ENCODE data around the gene DAPK1. TPM values are rescaled to one million over a fixed set of nuclear protein-coding genes. Genes with fewer than 3 reads are reported as not detected.

DAPK1 gene
- total RNA-seq, 2 donors from 2014 or later = 39.1 to 40.6 TPM

DNA sequence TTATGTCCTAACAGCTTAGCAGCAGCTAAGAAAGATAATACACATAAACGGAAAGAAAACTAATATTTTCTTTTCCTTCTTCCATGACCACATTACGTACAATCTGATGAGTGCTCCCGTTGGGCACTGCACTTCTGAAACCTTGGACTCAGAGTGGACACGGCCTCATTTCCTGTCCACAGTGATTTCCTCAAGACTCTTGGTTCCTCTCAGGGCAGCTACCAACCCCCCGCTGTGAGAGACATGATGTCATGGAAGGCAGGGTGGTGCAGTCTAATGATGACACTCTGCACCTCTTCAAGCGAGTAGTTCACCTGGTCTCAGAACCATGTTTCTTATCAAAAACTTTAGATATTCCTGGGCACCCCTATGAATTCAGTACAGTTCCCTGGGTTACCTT is 159.5 kb downstream of the DAPK1 start:
- no peak for TF ChIP-seq CTCF (IDR thresholded peaks at IDR 0.05)
- no peak overlapping the region for H3K4me3 ChIP-seq
- no peak overlapping the region for H3K27ac ChIP-seq
- ATAC-seq (ENCODE audit: insufficient number of reproducible peaks, low FRiP score, low read depth) = no peak
- no peaks in the 10 kb centered on the region for H3K36me3 ChIP-seq
- no peaks in the 10 kb centered on the region for H3K9me3 ChIP-seq
- DNase-seq (ENCODE audit: low spot score) = no peak
- no peaks in the 10 kb centered on the region for H3K4me1 ChIP-seq (ENCODE audit: control insufficient read depth in 1 of 2, low read depth in 2 of 2)
- H3K27me3 ChIP-seq (replicated peaks; ENCODE audit: insufficient read depth) = no peaks in the 10 kb centered on the region

GRCh38 chr9:87657893-87658292 is 160.2 kb downstream of the DAPK1 start:
- H3K27me3 ChIP-seq (replicated peaks; ENCODE audit: insufficient read depth) = no peaks in the 10 kb centered on the region
- no peak overlapping the region for H3K4me3 ChIP-seq

DNA sequence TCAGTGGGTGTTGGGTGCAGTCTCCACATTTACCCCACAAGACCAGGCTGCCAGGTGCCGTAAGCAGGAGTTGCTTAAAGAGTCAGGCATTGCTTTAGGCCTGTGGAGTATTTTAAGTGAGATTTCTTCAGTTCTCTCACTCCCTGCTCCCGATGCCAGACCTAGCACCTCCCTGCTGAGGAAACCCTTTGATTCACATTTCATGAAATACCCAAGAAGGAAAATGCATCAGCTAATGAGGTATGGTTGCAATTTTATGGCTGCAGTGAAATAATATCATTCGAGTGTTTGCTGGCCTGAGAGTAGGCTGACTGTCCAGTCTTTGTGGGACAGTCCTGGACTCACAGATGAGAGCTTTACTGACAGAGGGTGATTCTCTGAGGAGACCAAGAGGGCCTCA is 160.8 kb downstream of the DAPK1 start:
- no peaks in the 10 kb centered on the region for H3K36me3 ChIP-seq
- no peak for DNase-seq (ENCODE audit: low spot score)
- no peak for ATAC-seq (ENCODE audit: insufficient number of reproducible peaks, low FRiP score, low read depth)
- H3K4me3 ChIP-seq = no peak overlapping the region
- no peaks in the 10 kb centered on the region for H3K27me3 ChIP-seq (replicated peaks; ENCODE audit: insufficient read depth)
- no peak overlapping the region for H3K27ac ChIP-seq
- H3K9me3 ChIP-seq = no peaks in the 10 kb centered on the region
- no peaks in the 10 kb centered on the region for H3K4me1 ChIP-seq (ENCODE audit: control insufficient read depth in 1 of 2, low read depth in 2 of 2)
- TF ChIP-seq CTCF (IDR thresholded peaks at IDR 0.05) = no peak

More at GRCh38 chr9:87657893-87658292, 160.2 kb downstream of the DAPK1 start:
- ATAC-seq (ENCODE audit: insufficient number of reproducible peaks, low FRiP score, low read depth) (no peak), DNase-seq (ENCODE audit: low spot score) (no peak)
- Histone ChIP-seq H3K27ac (no peak overlapping the region), H3K36me3 (no peaks in the 10 kb centered on the region), H3K9me3 (no peaks in the 10 kb centered on the region), H3K4me1 (ENCODE audit: control insufficient read depth in 1 of 2, low read depth in 2 of 2) (no peaks in the 10 kb centered on the region)
- no peak for TF ChIP-seq CTCF (IDR thresholded peaks at IDR 0.05)

- DNase-seq (ENCODE audit: low spot score) (no peak), ATAC-seq (ENCODE audit: insufficient number of reproducible peaks, low FRiP score, low read depth) (no peak)
- H3K9me3 ChIP-seq = no peaks in the 10 kb centered on the region
- H3K27ac ChIP-seq = no peak overlapping the region
- H3K27me3 ChIP-seq (replicated peaks; ENCODE audit: insufficient read depth) = no peaks in the 10 kb centered on the region
- H3K4me3 ChIP-seq = no peak overlapping the region
- no peaks in the 10 kb centered on the region for H3K36me3 ChIP-seq
- H3K4me1 ChIP-seq (ENCODE audit: control insufficient read depth in 1 of 2, low read depth in 2 of 2) = no peaks in the 10 kb centered on the region
- TF ChIP-seq CTCF (IDR thresholded peaks at IDR 0.05) = no peak
These were observed 162.1 kb downstream of the DAPK1 start for GRCh38 chr9:87659534-87660419.

DNA sequence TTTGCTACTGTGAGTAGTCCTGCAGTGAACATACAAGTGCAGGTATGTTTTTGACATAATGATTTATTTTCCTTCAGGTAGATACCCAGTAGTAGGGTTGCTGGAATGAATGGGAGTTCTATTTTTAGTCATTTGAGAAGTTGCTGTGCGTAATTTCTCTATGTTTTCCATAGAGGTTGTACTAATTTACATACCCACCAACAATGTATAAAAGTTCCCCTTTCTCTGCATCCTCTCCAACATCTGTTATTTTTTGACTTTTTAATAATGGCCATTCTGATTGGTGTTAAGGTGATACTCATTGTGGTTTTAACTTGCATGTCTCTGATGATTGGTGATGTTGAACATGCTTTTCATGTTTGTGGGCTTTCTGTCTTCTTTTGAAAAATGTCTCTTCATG is 163.6 kb downstream of the DAPK1 start:
- no peaks in the 10 kb centered on the region for H3K4me1 ChIP-seq (ENCODE audit: control insufficient read depth in 1 of 2, low read depth in 2 of 2)
- no peak overlapping the region for H3K27ac ChIP-seq
- H3K27me3 ChIP-seq (replicated peaks; ENCODE audit: insufficient read depth) = no peaks in the 10 kb centered on the region
- H3K4me3 ChIP-seq = no peak overlapping the region
- no peaks in the 10 kb centered on the region for H3K9me3 ChIP-seq
- no peaks in the 10 kb centered on the region for H3K36me3 ChIP-seq
- no peak for TF ChIP-seq CTCF (IDR thresholded peaks at IDR 0.05)
- DNase-seq (ENCODE audit: low spot score) (no peak), ATAC-seq (ENCODE audit: insufficient number of reproducible peaks, low FRiP score, low read depth) (no peak)
